ENCODE measurements around the gene TREML2. TPM values are rescaled to one million over a fixed set of nuclear protein-coding genes. Genes with fewer than 3 reads are reported as not detected.

TREML2 gene
- total and polyA plus RNA-seq, 2 of the 8 experiments (the other 6 are each of a cell fraction or from before 2014, with no cell fraction given) = 0.09 to 0.18 TPM

- Histone ChIP-seq H2AK5ac (ENCODE audit: low read depth, low read length) (no peak overlapping the region), H2BK5ac (ENCODE audit: low read depth, low read length) (no peak overlapping the region), H4K91ac (replicated peaks; ENCODE audit: insufficient read length, low read length) (no peak overlapping the region), H3K4me1 (replicated peaks in 1 of 4; ENCODE audit: control insufficient read depth in 3 of 4, insufficient read depth in 4 of 4, low read length in 3 of 4) (no peaks in the 10 kb centered on the region), H3K9ac (replicated peaks in 1 of 4; ENCODE audit: extremely low read depth in 1 of 4, low read depth in 3 of 4, low read length in 3 of 4) (no peak overlapping the region), H3K56ac (replicated peaks; ENCODE audit: insufficient read length, low read depth, low read length) (no peak overlapping the region), H3K23me2 (ENCODE audit: low read depth, low read length) (no peaks in the 10 kb centered on the region), H2BK15ac (ENCODE audit: low read length) (no peak overlapping the region), H3K9me3 (ENCODE audit: insufficient read depth in 2 of 2, low read depth in 1 of 2, low read length in 1 of 2) (no peaks in the 10 kb centered on the region; a peak in 1 of 4 replicates), H3K14ac (ENCODE audit: insufficient read length) (no peak overlapping the region), H2BK120ac (replicated peaks; ENCODE audit: low read depth, low read length) (no peak overlapping the region), H2BK20ac (ENCODE audit: low read length) (no peak overlapping the region), H3K79me2 (ENCODE audit: control insufficient read depth in 1 of 2, insufficient read depth in 2 of 2, low read length in 2 of 2) (no peaks in the 10 kb centered on the region), H3K4ac (replicated peaks; ENCODE audit: insufficient read length, low read depth, low read length) (no peak overlapping the region), H2AFZ (ENCODE audit: low read length) (no peak overlapping the region), H3K79me1 (ENCODE audit: low read depth, low read length) (no peaks in the 10 kb centered on the region), H3K27me3 (replicated peaks in 1 of 4; ENCODE audit: control insufficient read depth in 3 of 4, extremely low read depth in 1 of 4, insufficient read depth in 3 of 4, low read length in 3 of 4) (no peaks in the 10 kb centered on the region), H3K23ac (ENCODE audit: insufficient read length) (no peak overlapping the region), H4K5ac (ENCODE audit: insufficient read length, low read depth, low read length) (no peak overlapping the region), H3K18ac (ENCODE audit: extremely low read depth, low read length) (no peak overlapping the region), H2BK12ac (ENCODE audit: low read depth, low read length) (no peak overlapping the region), H3K27ac (ENCODE audit: low read depth, low read length) (no peak overlapping the region), H4K20me1 (replicated peaks in 1 of 2; ENCODE audit: control insufficient read depth in 1 of 2, insufficient read depth in 2 of 2, low read length in 2 of 2) (no peaks in the 10 kb centered on the region), H3K36me3 (ENCODE audit: control insufficient read depth in 2 of 4, insufficient read depth in 4 of 4, low read length in 3 of 4) (no peaks in the 10 kb centered on the region; a peak in 1 of 8 replicates), H3K4me3 (ENCODE audit: extremely low read depth in 1 of 4, insufficient read depth in 2 of 4, low read depth in 3 of 4, low read length in 4 of 4) (no peak overlapping the region), H3K4me2 (ENCODE audit: insufficient read depth in 1 of 2, low read depth in 2 of 2, low read length in 2 of 2) (no peak overlapping the region), H4K8ac (ENCODE audit: extremely low read depth, insufficient read depth, low read length) (no peak overlapping the region)
- DNase-seq (ENCODE audit: low read depth in 1 of 2, low spot score in 2 of 2) (no peak), FAIRE-seq (no peak)
- TF ChIP-seq, protein P1, sequence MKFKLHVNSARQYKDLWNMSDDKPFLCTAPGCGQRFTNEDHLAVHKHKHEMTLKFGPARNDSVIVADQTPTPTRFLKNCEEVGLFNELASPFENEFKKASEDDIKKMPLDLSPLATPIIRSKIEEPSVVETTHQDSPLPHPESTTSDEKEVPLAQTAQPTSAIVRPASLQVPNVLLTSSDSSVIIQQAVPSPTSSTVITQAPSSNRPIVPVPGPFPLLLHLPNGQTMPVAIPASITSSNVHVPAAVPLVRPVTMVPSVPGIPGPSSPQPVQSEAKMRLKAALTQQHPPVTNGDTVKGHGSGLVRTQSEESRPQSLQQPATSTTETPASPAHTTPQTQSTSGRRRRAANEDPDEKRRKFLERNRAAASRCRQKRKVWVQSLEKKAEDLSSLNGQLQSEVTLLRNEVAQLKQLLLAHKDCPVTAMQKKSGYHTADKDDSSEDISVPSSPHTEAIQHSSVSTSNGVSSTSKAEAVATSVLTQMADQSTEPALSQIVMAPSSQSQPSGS (IDR thresholded peaks at IDR 0.05; ENCODE audit: low read length) = no peak
- TF ChIP-seq, protein P2, sequence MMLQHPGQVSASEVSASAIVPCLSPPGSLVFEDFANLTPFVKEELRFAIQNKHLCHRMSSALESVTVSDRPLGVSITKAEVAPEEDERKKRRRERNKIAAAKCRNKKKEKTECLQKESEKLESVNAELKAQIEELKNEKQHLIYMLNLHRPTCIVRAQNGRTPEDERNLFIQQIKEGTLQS (IDR thresholded peaks at IDR 0.05; ENCODE audit: insufficient read depth, low read depth, low read length) = no peak
- 73% methylated on average over 5 of the region's 5 CpGs; no CpG with 5 or more reads in 1 of the 2 experiments for WGBS, 2 experiments (ENCODE audit: extremely low coverage in 1 of 2, insufficient coverage in 1 of 2, insufficient read length in 1 of 2, insufficient replicate concordance in 2 of 2, low coverage in 1 of 2, low lambda C conversion rate in 2 of 2, missing lambda C conversion rate in 1 of 2)
- ChIA-PET POLR2A (ENCODE audit: partially characterized antibody) (no interaction called here), CTCF (ENCODE audit: partially characterized antibody) (interaction anchor here (2.2 to 3.3 kb wide), 3 partner anchors 25 to 61 kb away, joined by 8 to 13 read pairs (median 8); no protein-coding TSS in a partner anchor)
These were observed 15.7 kb upstream of the TREML2 start for GRCh38 chr6:41216616-41217015.
